GM18951 (cell line): ENCODE measurements around the gene TPGS1.
A peak's percentile ranks its signal among the peaks of the same experiment; 100 is the strongest.

Experiments used
- POLR2A ChIP-seq: IDR thresholded peaks from 4 replicates; pipeline ENCODE4 v1.6.1; 2011; ENCODE audit warnings: mild to moderate bottlenecking; ENCODE audit not compliant: insufficient read length, insufficient read depth; ENCODE audit errors: extremely low read depth
- in situ Hi-C: fragments of 300-500 bp; cut with MboI; formaldehyde crosslinking; loops from one replicate; pipeline ENCODE4 v1.12.0; 2022; ENCODE audit warnings: low sequenced_read_pairs, mixed read lengths, inconsistent platforms; ENCODE audit not compliant: unreplicated experiment

Gene TPGS1

GRCh38 chr19:510606-511100 lies 3.4 kb downstream of the TPGS1 start:
- TF ChIP-seq POLR2A, result no peak
- in situ Hi-C loops, result no loop called here

- in situ Hi-C loops, result no loop called here
- peak; percentile 44 for TF ChIP-seq POLR2A
Observed at GRCh38 chr19:511101-511851, 4.0 kb downstream of the TPGS1 start.

GRCh38 chr19:512547-513365 lies 5.5 kb downstream of the TPGS1 start:
- in situ Hi-C loops, result no loop called here
- no peak for TF ChIP-seq POLR2A

- in situ Hi-C loops, result no loop called here
- no peak for TF ChIP-seq POLR2A
Observed at GRCh38 chr19:513368-514165, 6.3 kb downstream of the TPGS1 start.

GRCh38 chr19:514166-514663 lies 6.9 kb downstream of the TPGS1 start:
- no peak for TF ChIP-seq POLR2A
- in situ Hi-C loops, result no loop called here

- TF ChIP-seq POLR2A, result no peak
Observed at GRCh38 chr19:517721-518597, 10.7 kb downstream of the TPGS1 start.

GRCh38 chr19:518598-519231 lies 11.4 kb downstream of the TPGS1 start:
- TF ChIP-seq POLR2A, result no peak

More at GRCh38 chr19:517721-518597, 10.7 kb downstream of the TPGS1 start:
- in situ Hi-C loops, result no loop called here

GRCh38 chr19:519449-519865 lies 12.2 kb downstream of the TPGS1 start:
- in situ Hi-C loops, result no loop called here
- TF ChIP-seq POLR2A, result no peak

More at GRCh38 chr19:518598-519231, 11.4 kb downstream of the TPGS1 start:
- in situ Hi-C loops, result no loop called here

GRCh38 chr19:522726-523125 lies 15.4 kb downstream of the TPGS1 start:
- TF ChIP-seq POLR2A, result no peak
- in situ Hi-C loops, result no loop called here

- in situ Hi-C loops, result no loop called here
- TF ChIP-seq POLR2A, result no peak
Observed at GRCh38 chr19:524062-524674, 16.9 kb downstream of the TPGS1 start.

- in situ Hi-C loops, result no loop called here
- no peak for TF ChIP-seq POLR2A
Observed at GRCh38 chr19:525029-525428, 17.7 kb downstream of the TPGS1 start.

GRCh38 chr19:525857-526419 lies 18.6 kb downstream of the TPGS1 start:
- TF ChIP-seq POLR2A, result no peak
- in situ Hi-C loops, result no loop called here
